SHP77 treated with DMSO at 0.1 percent for 48 hours (cell line): ENCODE results near the gene SCMH1.

Experiments
- DNase-seq: peaks from one replicate; lab custom pipeline; 2025; lab: John Stamatoyannopoulos, UW

Gene SCMH1

DNA sequence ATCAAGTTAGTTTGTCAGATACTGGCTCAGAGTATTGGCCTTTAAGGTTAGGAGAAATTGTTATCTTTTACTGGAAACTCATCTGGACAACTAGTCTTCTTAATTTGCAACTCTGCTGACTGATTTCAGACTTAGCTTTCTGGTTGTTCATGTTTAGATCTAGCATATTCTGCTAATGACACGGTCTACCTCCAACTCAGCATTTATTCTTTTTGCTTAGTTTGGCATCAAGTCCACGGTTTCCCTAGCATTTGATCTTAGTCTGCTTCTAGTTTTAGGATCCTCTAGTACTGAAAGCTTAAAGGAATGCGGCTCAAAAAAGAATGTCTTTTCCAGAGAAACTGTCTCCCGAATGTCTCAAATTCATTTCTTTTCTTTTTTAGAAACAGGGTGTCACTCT, 145.0 kb downstream of the SCMH1 start:
- DNase-seq: no peak

DNA sequence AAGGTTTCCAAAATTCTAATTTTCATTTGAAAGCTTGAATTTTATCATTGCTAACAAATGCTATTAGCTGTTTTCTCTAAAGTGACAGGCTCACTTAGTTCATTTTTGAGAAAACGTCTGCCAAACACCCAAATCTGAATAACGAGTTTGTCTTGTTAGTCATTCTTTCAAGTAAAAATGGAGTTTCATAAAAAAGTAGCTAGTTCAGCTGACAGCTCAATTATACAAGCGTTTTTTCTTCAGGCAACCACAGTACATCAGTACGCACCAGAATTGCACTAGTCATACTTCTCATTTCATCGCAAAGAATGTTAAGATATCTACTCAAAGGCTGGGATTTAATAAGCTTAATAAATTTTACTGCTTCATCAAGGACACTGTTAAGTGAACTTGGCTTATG, 148.3 kb downstream of the SCMH1 start:
- no peak for DNase-seq

- no peak for DNase-seq
Measured at GRCh38 chr1:41086921-41087320, 155.2 kb downstream of the SCMH1 start.

- no peak for DNase-seq
Measured at GRCh38 chr1:41078616-41079015, 163.5 kb downstream of the SCMH1 start.

DNA sequence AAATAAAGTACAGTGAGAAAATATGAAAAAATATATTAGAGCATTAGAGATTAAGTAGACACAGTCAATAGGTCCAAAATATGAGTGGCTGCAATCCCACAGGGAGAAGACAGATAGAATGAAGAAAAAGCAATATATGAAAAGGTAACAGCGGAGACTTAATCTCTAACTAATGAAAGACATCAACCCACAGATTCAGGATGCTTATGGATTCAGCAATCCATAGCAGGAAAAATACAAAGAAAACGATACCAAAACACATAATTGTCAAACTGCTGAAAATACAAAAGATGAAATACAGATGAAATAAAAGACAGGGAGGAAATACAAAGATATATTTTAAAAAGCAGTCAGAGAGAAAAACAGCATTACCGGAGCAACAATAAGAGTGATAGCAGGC, 163.9 kb downstream of the SCMH1 start:
- DNase-seq: no peak

- no peak for DNase-seq
Measured at GRCh38 chr1:41073971-41074370, 168.1 kb downstream of the SCMH1 start.

DNA sequence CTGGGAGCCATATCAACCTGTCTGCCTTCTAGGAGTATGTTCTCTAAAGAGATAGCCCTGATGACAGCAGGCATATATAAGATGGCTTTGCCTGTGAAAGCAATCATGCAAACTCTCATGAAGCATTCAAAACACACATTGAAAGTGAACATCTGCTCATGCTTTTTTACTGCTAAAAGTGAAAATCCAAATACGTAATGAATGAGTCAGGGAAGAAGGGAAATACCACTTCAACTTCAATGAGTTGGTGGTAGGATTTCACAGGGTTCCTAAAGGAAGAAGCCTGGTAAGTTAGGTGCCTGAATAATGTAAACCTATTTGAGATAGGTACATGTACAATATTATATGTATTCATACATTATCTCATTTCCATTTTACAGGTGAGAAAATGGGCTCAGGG, 170.1 kb downstream of the SCMH1 start:
- no peak for DNase-seq

GRCh38 chr1:41056907-41057306, 185.2 kb downstream of the SCMH1 start:
- no peak for DNase-seq

DNA sequence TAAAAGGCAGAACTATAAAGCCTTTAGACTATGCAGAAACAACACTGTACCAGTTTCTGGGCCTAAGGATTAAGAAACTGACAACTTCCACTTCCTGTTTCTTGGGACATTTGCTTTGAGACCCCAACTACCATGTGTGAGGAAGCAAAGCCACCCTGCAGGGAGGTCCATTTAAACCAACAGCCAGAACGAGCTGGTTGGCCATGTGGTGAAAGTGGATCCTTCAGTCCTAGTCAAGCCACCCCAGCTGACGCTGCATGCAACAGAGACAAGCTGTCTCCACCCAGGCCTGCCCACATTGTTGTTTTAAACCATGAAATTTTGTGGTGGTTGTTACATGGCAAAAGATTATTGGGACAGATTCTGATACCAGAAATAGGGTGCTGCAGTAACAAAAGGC, 188.8 kb downstream of the SCMH1 start:
- DNase-seq: no peak

GRCh38 chr1:41051022-41051421, 191.1 kb downstream of the SCMH1 start:
- DNase-seq: no peak

- no peak for DNase-seq
Measured at GRCh38 chr1:41048540-41048939, 193.6 kb downstream of the SCMH1 start.

DNA sequence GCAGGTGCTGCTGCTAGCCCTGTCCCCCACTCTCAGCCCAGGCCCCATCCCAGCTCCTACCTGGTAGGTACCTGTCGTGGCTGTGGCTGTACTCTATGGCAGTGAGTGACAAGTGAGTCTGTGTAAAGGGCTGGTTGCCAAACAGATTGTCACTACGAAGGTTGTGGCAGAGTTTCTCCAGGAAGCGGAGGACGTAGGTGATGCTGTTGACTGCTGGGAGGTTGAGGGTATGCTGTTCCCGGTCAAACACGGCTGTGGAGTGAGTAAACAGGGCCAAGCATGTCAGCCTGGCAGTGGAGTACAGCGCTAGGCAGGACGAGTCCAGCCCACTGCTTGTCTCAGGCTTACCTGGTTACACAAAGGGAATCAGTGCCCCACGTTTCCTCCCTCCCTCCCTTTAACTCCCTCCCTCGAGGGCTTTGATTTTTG, 195.7 kb downstream of the SCMH1 start:
- DNase-seq: no peak

DNA sequence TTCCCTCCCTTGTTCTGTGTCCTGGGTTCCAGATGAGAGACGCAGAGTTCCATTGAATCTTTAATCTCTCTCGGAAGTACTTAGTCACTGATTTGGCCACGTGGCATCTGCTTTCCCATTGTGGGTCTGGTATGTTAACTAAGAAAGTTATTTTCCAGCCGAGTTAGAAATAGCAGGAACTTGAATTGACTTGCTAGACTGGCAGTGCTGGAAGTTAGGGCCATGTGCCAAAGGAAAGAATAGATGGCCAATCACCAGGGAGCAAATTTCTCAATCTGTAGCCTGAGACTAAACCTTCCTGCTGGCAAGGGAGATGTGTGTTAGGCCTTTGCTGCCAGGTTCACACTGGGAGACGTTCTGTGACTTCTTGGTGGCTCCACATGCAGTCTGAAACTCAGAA, 196.4 kb downstream of the SCMH1 start:
- DNase-seq: no peak

- no peak for DNase-seq
Measured at GRCh38 chr1:41044187-41044586, 197.9 kb downstream of the SCMH1 start.

- no peak for DNase-seq
Measured at GRCh38 chr1:41041614-41042270, 200.4 kb downstream of the SCMH1 start.

GRCh38 chr1:41038110-41038509, 204.0 kb downstream of the SCMH1 start:
- DNase-seq: no peak

- DNase-seq: no peak
Measured at GRCh38 chr1:41037116-41037903, 204.8 kb downstream of the SCMH1 start.

- DNase-seq: no peak
Measured at GRCh38 chr1:41033272-41033671, 208.8 kb downstream of the SCMH1 start.

GRCh38 chr1:41032147-41032546, 210.0 kb downstream of the SCMH1 start:
- DNase-seq: no peak

DNA sequence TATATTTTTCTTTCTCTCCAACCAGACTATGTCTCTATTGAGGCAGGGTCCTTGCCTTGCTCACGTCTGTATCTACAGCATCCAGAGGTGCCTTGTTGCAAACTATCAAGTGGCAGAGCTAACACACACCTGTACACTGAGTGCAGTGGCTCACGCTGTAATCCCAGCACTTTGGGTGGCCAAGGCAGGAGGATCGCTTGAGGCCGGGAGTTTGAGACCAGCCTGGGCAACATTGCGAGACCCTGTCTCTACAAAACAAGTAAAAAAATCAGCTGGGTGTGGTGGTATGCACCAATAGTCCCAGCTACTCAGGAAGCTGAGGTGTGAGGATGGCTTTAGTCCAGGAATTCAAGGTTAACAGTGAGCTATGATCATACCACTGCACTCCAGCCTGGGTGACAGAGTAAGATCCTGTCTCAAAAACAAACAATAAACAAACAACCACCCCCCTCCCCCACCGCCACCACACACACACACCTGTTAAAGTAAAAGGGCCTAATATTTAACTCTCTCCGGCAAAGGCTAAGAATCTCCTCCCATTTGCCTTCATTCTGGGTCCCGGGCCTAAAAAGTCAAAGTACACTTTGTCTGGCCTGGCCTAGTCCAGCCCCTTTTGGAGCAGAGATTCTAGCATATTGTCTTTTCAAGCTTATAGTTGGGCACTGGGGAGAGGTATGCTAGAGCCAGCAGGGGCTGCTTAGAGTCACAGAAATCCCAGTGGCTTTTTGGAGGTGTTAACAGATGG, 211.1 kb downstream of the SCMH1 start:
- no peak for DNase-seq

- DNase-seq: no peak
Measured at GRCh38 chr1:41028034-41028642, 214.0 kb downstream of the SCMH1 start.

GRCh38 chr1:41025979-41026819, 215.9 kb downstream of the SCMH1 start:
- DNase-seq: no peak
